NCI-H1048 (cell line): ENCODE measurements around the gene CFAP45.

ENCODE experiments used
- DNase-seq: peaks from one replicate; lab custom pipeline; 2025; lab: John Stamatoyannopoulos, UW

CFAP45 gene

DNA sequence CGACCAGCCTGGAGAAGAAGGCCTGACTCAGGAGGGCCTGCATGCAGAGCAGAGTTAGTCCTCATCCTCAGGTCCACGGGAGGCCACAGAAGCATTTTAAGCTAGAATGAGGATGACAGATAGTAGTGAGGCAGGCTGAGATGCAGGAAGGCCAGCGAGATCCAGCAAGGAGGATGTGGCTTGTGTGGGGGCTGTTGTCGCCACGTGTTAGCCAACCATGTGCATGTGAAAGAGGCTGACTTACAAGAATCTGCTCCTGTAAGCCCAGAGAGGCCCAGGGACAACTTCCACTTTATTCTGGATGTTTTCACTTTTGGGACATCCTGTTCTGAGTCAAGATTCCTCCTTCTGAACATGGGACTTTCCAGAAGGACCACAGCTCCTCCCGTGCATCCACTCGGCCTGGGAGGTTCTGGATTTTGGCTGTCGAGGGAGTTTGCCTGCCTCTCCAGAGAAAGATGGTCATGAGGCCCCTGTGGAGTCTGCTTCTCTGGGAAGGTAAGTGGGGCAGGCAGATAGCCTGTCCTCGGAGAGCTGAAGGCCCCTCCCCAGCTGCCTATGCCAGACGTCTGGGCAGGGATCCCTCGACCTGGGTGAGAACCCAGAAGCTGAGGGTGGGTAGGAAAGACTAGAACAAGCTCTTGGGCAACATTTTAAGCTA lies 73.4 kb downstream of the CFAP45 start, which contains the start of gene SLAMF8:
Gene SLAMF8 (plus strand): TSS at position 433 of the 661 bp plus-strand sequence. CDS start 26 bp downstream, at position 459.
- DNase-seq = no peak

DNA sequence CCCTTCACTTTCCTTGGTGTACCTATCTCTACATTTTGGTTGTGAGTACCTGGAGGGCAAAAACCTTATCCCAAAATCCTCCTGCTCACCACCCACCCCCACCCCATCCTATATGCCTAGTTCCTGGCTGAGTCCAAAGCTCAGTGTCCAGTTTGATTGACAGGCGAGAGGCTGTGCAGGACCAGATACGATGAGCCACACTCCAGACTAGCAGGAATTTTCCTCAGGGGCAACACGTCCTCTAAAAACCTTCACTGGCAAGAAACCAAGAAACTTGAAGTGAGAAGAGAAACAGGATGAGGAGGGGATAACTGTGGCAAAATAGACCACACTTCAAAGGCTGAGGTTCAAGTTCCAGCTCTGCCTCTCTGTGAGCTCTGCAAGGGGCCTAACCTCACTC lies 74.4 kb downstream of the CFAP45 start:
- no peak for DNase-seq

- DNase-seq = no peak
These were observed 76.6 kb downstream of the CFAP45 start for GRCh38 chr1:159823406-159823805.
